IPS DF 19.7 (cell line): ENCODE data around the gene KLK2.

Experiments
- DNase-seq: peaks from one replicate; pipeline ENCODE4 v3.0.0-alpha.2; 2013; ENCODE audit warnings: low read depth, low spot score

The KLK2 gene

GRCh38 chr19:50924586-50924985 lies 51.3 kb downstream of the KLK2 start:
- DNase-seq, result no peak

DNA sequence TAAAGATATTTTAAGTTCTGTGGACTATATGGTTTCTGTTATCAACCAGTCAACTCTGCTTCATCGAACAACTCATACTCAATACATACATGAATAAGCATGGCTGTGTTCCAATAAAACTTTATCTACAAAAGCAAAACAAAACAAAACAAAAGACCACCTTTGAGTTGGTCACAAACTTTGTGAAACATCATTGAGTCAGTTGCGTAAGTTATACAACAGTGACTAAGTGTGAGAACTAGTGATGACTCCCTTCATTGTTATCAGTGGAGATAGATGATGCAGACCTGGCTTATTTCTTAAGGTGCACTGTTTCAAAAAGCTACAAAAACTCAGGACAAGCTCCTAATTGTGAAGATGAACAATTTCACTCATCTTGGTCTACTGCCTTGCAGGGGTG lies 52.5 kb downstream of the KLK2 start:
- no peak for DNase-seq

DNA sequence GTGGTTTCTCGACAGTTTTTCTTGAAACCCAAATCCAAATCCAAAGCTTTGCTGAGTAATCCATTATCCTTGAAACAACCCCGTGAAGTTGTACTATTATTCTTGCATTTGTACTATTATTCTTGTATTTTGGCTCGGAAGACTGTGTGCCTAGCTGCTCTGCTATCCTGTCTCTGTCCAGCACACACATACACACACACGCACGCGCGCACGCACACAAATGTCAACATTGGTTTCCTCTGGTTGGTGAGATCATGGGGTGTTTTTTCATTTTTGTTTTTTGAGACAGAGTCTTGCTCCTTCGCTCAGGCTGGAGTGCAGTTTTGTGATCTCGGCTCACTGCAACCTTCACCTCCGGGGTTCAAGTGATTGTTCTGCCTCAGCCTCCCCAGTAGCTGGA lies 52.9 kb downstream of the KLK2 start:
- no peak for DNase-seq

GRCh38 chr19:50928831-50929230 lies 55.6 kb downstream of the KLK2 start:
- DNase-seq, result no peak
